ENCODE measurements around the gene MRGPRX1. TPM values are rescaled to one million over a fixed set of nuclear protein-coding genes. Genes with fewer than 3 reads are reported as not detected.

Gene MRGPRX1
- total RNA-seq, 4 donors from 2014 or later = not detected

Other genes with a start within 250 kb of the MRGPRX1 start
- 10 to 100 TPM; 37.6 to 96.2 (median 52.8) TPM for gene TMEM86A, start 240.6 kb downstream of the MRGPRX1 start, total RNA-seq
- gene IGSF22, start 213.2 kb downstream of the MRGPRX1 start, total RNA-seq = under 1 TPM in 3 of 4 donors, not detected in 1; 0.15 to 0.68 (median 0.34) TPM
- 1 to 10 TPM in 1 of 4 donors, under 1 TPM in 2, not detected in 1; 0.29 to 2.7 (median 0.69) TPM for gene PTPN5, start 147.6 kb downstream of the MRGPRX1 start, total RNA-seq
- under 1 TPM in 2 of 4 donors, not detected in 2; 0.13 to 0.49 TPM for gene MRGPRX2, start 121.3 kb upstream of the MRGPRX1 start, total RNA-seq
- 10 to 100 TPM; 23.2 to 50.5 (median 37.2) TPM for gene ZDHHC13, start 177.8 kb upstream of the MRGPRX1 start, total RNA-seq

Measured in lower leg skin (tissue), 4 donors.